ENCODE data around the gene CD8B2. TPM values are rescaled to one million over a fixed set of nuclear protein-coding genes. Genes with fewer than 3 reads are reported as not detected.

Gene CD8B2
- total and polyA plus RNA-seq, 10 of the 15 experiments (the other 5 are each of a cell fraction or from before 2014, with no cell fraction given) = 0.05 to 0.08 TPM; not detected in 8

DNA sequence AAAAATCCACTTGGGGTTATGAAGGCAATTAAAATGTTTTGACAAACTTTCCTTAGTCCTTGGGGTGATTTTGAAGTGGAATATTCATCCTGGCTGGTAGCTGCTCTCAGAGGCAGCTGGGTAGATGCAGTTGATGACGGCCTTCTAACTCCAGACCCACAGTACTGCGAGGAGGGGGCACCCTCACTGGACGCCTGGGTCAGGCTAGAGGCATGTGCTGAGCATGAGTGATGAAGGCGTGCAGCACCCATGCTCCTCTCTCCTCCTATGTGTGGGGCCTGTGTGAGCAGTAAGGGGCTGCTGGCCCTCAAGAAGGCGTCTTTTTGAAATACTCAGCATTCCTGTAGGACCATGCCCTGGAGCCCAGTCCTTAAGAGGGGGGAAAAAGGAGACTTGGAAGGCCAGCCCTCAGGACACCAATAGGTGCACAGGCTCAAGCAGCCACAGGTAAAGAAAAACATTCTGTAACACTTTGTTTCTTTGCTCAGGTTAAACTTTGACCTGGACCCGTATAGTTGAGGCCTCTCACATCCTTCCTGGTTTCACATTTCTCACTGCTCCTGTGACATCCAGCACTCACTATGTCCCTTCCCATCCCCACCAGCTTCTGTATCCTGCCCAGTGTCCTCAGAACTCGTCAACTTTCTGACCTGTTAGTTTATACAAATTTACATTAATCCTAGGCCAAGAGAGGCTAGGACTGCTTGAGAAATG, 64.4 kb downstream of the CD8B2 start:
- Histone ChIP-seq H3K27ac (ENCODE audit: control insufficient read depth, insufficient read depth) (no peak overlapping the region), H3K79me2 (ENCODE audit: control insufficient read depth, insufficient read depth, low read length) (no peaks in the 10 kb centered on the region), H3K4me1 (ENCODE audit: control insufficient read depth, insufficient read depth, low read length) (no peaks in the 10 kb centered on the region), H3K36me3 (ENCODE audit: control insufficient read depth in 2 of 2, insufficient read depth in 2 of 2, low read length in 1 of 2) (no peaks in the 10 kb centered on the region), H3K9ac (ENCODE audit: control insufficient read depth, insufficient read depth, low read length) (no peak overlapping the region), H3K9me3 (replicated peaks; ENCODE audit: control insufficient read depth, insufficient read depth, low read length) (no peaks in the 10 kb centered on the region), H3K27me3 (replicated peaks in 1 of 2; ENCODE audit: control insufficient read depth in 2 of 2, insufficient read depth in 2 of 2, low read length in 1 of 2) (no peaks in the 10 kb centered on the region), H2AFZ (ENCODE audit: control insufficient read depth, low read depth, low read length) (no peak overlapping the region), H4K20me1 (ENCODE audit: control insufficient read depth, insufficient read depth) (no peaks in the 10 kb centered on the region), H3K4me2 (ENCODE audit: control insufficient read depth, insufficient read depth) (no peak overlapping the region), H3K4me3 (no peak overlapping the region)
- no peak for DNase-seq (ENCODE audit: low read depth, low spot score)
- in situ Hi-C loops (cut with MboI) = no loop called here
- RAD21 ChIA-PET (ENCODE audit: unreplicated experiment) = no interaction called here
- TF ChIP-seq ZBTB40 (IDR thresholded peaks at IDR 0.05; ENCODE audit: borderline replicate concordance) = no peak
- TF ChIP-seq, protein P1, sequence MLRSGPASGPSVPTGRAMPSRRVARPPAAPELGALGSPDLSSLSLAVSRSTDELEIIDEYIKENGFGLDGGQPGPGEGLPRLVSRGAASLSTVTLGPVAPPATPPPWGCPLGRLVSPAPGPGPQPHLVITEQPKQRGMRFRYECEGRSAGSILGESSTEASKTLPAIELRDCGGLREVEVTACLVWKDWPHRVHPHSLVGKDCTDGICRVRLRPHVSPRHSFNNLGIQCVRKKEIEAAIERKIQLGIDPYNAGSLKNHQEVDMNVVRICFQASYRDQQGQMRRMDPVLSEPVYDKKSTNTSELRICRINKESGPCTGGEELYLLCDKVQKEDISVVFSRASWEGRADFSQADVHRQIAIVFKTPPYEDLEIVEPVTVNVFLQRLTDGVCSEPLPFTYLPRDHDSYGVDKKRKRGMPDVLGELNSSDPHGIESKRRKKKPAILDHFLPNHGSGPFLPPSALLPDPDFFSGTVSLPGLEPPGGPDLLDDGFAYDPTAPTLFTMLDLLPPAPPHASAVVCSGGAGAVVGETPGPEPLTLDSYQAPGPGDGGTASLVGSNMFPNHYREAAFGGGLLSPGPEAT (IDR thresholded peaks at IDR 0.05; ENCODE audit: low read depth) = no peak
- TF ChIP-seq POU2F2 (IDR thresholded peaks at IDR 0.05; ENCODE audit: borderline replicate concordance, low read depth, low read length) = no peak
- TF ChIP-seq, protein P2, sequence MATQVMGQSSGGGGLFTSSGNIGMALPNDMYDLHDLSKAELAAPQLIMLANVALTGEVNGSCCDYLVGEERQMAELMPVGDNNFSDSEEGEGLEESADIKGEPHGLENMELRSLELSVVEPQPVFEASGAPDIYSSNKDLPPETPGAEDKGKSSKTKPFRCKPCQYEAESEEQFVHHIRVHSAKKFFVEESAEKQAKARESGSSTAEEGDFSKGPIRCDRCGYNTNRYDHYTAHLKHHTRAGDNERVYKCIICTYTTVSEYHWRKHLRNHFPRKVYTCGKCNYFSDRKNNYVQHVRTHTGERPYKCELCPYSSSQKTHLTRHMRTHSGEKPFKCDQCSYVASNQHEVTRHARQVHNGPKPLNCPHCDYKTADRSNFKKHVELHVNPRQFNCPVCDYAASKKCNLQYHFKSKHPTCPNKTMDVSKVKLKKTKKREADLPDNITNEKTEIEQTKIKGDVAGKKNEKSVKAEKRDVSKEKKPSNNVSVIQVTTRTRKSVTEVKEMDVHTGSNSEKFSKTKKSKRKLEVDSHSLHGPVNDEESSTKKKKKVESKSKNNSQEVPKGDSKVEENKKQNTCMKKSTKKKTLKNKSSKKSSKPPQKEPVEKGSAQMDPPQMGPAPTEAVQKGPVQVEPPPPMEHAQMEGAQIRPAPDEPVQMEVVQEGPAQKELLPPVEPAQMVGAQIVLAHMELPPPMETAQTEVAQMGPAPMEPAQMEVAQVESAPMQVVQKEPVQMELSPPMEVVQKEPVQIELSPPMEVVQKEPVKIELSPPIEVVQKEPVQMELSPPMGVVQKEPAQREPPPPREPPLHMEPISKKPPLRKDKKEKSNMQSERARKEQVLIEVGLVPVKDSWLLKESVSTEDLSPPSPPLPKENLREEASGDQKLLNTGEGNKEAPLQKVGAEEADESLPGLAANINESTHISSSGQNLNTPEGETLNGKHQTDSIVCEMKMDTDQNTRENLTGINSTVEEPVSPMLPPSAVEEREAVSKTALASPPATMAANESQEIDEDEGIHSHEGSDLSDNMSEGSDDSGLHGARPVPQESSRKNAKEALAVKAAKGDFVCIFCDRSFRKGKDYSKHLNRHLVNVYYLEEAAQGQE (IDR thresholded peaks at IDR 0.05; ENCODE audit: low read depth, low read length) = no peak
- TF ChIP-seq PKNOX1 (IDR thresholded peaks at IDR 0.05) = no peak
- no peak for TF ChIP-seq RCOR1 (conservative IDR thresholded peaks at IDR 0.05; ENCODE audit: low read depth, low read length)
- TF ChIP-seq LARP7 (IDR thresholded peaks at IDR 0.05) = no peak
- SMC1A ChIA-PET (ENCODE audit: uncharacterized antibody, unreplicated experiment) = no interaction called here
- 17% methylated on average over 7 of the region's 7 CpGs for WGBS (ENCODE audit: insufficient coverage, insufficient replicate concordance, low lambda C conversion rate, missing lambda C conversion rate)
- no peak for FAIRE-seq
- POLR2A ChIA-PET = no interaction called here
- intact Hi-C loops (cut with micrococcal nuclease; ENCODE audit: unreplicated experiment) = no loop called here
- no peak for ATAC-seq
- CTCF ChIA-PET = no interaction called here
- BruUV-seq (replicated peaks) = no TSS peak

Measured in GM12878 (cell line).